ENCODE results near the gene IL1R2.

IL1R2 gene

GRCh38 chr2:102059151-102059550, 67.4 kb downstream of the IL1R2 start (continued):
- TF ChIP-seq, protein P1, sequence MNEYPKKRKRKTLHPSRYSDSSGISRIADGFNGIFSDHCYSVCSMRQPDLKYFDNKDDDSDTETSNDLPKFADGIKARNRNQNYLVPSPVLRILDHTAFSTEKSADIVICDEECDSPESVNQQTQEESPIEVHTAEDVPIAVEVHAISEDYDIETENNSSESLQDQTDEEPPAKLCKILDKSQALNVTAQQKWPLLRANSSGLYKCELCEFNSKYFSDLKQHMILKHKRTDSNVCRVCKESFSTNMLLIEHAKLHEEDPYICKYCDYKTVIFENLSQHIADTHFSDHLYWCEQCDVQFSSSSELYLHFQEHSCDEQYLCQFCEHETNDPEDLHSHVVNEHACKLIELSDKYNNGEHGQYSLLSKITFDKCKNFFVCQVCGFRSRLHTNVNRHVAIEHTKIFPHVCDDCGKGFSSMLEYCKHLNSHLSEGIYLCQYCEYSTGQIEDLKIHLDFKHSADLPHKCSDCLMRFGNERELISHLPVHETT (tag by site-specific recombination; IDR thresholded peaks at IDR 0.05), result no peak
- TF ChIP-seq ZNF596 (tag by site-specific recombination; IDR thresholded peaks at IDR 0.05) (no peak), ZNF221 (tag by site-specific recombination; IDR thresholded peaks at IDR 0.05; ENCODE audit: borderline replicate concordance) (no peak)

DNA sequence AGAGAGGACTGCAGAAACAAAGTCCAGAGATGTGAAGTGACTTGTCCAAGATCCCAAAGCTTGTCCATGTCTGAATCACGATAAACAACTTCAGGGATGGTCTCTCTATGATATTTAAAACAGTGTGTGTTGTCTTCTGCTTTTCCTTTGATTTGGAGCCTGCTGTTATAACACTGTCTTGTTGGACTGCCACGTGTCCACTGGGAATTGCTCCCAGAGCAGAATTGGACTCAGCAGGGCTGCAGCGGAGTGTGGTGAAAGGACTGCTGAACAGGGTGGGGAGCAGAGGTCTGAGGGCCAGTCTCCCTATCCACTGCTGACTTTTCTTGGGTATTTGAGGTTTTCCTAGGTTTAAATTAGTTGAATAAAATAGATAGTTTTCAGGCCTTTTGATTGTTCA, 68.3 kb downstream of the IL1R2 start:
- no peaks in the 10 kb centered on the region for H3K36me3 ChIP-seq (ENCODE audit: control insufficient read depth in 2 of 2, insufficient read depth in 1 of 2, low read length in 2 of 2)
- POLR2A ChIA-PET, result no interaction called here
- no peaks in the 10 kb centered on the region for H3K4me1 ChIP-seq (ENCODE audit: control insufficient read depth, insufficient read depth, low read length)
- CTCF ChIA-PET, result interaction anchor here (0.6 kb wide), 1 partner anchor 10 kb away, joined by 3 read pairs; no protein-coding TSS in a partner anchor
- no peak overlapping the region for H3K4me3 ChIP-seq (ENCODE audit: low read depth, low read length)
- no peaks in the 10 kb centered on the region for H3K9me3 ChIP-seq (ENCODE audit: control insufficient read depth, insufficient read depth, low read depth, low read length)
- no peak overlapping the region for H3K27ac ChIP-seq (ENCODE audit: extremely low read depth, low read depth, low read length)
- TF ChIP-seq, protein P2, sequence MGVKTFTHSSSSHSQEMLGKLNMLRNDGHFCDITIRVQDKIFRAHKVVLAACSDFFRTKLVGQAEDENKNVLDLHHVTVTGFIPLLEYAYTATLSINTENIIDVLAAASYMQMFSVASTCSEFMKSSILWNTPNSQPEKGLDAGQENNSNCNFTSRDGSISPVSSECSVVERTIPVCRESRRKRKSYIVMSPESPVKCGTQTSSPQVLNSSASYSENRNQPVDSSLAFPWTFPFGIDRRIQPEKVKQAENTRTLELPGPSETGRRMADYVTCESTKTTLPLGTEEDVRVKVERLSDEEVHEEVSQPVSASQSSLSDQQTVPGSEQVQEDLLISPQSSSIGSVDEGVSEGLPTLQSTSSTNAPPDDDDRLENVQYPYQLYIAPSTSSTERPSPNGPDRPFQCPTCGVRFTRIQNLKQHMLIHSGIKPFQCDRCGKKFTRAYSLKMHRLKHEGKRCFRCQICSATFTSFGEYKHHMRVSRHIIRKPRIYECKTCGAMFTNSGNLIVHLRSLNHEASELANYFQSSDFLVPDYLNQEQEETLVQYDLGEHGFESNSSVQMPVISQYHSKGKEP (tag by site-specific recombination; IDR thresholded peaks at IDR 0.05), result no peak
- no peak for TF ChIP-seq MYNN (tag by site-specific recombination; IDR thresholded peaks at IDR 0.05; ENCODE audit: borderline replicate concordance)
- TF ChIP-seq ZNF214 (tag by site-specific recombination; IDR thresholded peaks at IDR 0.05; ENCODE audit: borderline replicate concordance), result no peak
- no peak for TF ChIP-seq ZNF169 (tag by site-specific recombination; IDR thresholded peaks at IDR 0.05)
- TF ChIP-seq ZBTB21 (tag by site-specific recombination; IDR thresholded peaks at IDR 0.05), result no peak
- no peak for TF ChIP-seq ZBTB8A (tag by site-specific recombination; IDR thresholded peaks at IDR 0.05)
- TF ChIP-seq ZNF580 (tag by site-specific recombination; IDR thresholded peaks at IDR 0.05), result no peak
- TF ChIP-seq ZNF692 (tag by site-specific recombination; IDR thresholded peaks at IDR 0.05), result no peak
- TF ChIP-seq, protein P3, sequence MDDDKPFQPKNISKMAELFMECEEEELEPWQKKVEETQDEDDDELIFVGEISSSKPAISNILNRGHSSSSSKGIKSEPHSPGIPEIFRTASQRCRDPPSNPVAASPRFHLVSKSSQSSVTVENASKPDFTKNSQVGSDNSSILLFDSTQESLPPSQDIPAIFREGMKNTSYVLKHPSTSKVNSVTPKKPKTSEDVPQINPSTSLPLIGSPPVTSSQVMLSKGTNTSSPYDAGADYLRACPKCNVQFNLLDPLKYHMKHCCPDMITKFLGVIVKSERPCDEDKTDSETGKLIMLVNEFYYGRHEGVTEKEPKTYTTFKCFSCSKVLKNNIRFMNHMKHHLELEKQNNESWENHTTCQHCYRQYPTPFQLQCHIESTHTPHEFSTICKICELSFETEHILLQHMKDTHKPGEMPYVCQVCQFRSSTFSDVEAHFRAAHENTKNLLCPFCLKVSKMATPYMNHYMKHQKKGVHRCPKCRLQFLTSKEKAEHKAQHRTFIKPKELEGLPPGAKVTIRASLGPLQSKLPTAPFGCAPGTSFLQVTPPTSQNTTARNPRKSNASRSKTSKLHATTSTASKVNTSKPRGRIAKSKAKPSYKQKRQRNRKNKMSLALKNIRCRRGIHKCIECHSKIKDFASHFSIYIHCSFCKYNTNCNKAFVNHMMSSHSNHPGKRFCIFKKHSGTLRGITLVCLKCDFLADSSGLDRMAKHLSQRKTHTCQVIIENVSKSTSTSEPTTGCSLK (tag by site-specific recombination; IDR thresholded peaks at IDR 0.05), result no peak
- TF ChIP-seq ZNF677 (tag by site-specific recombination; IDR thresholded peaks at IDR 0.05), result no peak
- no peak for TF ChIP-seq ZBTB20 (tag by site-specific recombination; IDR thresholded peaks at IDR 0.05)

- ChIA-PET CTCF (interaction anchor here (0.6 kb wide), 1 partner anchor 11 kb away, joined by 3 read pairs; no protein-coding TSS in a partner anchor), POLR2A (no interaction called here)
Observed at GRCh38 chr2:102060792-102061191, 69.0 kb downstream of the IL1R2 start.

More at GRCh38 chr2:102060792-102061191, 69.0 kb downstream of the IL1R2 start:
- H3K4me1 ChIP-seq (ENCODE audit: control insufficient read depth, insufficient read depth, low read length), result no peaks in the 10 kb centered on the region
- H3K4me3 ChIP-seq (ENCODE audit: low read depth, low read length), result no peak overlapping the region
- H3K36me3 ChIP-seq (ENCODE audit: control insufficient read depth in 2 of 2, insufficient read depth in 1 of 2, low read length in 2 of 2), result no peaks in the 10 kb centered on the region
- no peak for TF ChIP-seq ZNF394 (tag by site-specific recombination; IDR thresholded peaks at IDR 0.05; ENCODE audit: borderline replicate concordance)
- no peak for TF ChIP-seq ZXDB (tag by site-specific recombination; IDR thresholded peaks at IDR 0.05)
- no peak for TF ChIP-seq ZNF704 (tag by site-specific recombination; IDR thresholded peaks at IDR 0.05)
- no peak for TF ChIP-seq ZSCAN23 (tag by site-specific recombination; IDR thresholded peaks at IDR 0.05)
- no peak for TF ChIP-seq EGR2 (tag by site-specific recombination; IDR thresholded peaks at IDR 0.05; ENCODE audit: low read depth)
- TF ChIP-seq ZNF114 (tag by site-specific recombination; IDR thresholded peaks at IDR 0.05), result no peak
- TF ChIP-seq ZNF112 (tag by site-specific recombination; IDR thresholded peaks at IDR 0.05), result no peak
- TF ChIP-seq, protein P3 (tag by site-specific recombination; IDR thresholded peaks at IDR 0.05), result no peak
- TF ChIP-seq ZNF302 (tag by site-specific recombination; IDR thresholded peaks at IDR 0.05; ENCODE audit: low read depth), result no peak
- H3K9me3 ChIP-seq (ENCODE audit: control insufficient read depth, insufficient read depth, low read depth, low read length), result no peaks in the 10 kb centered on the region
- H3K27ac ChIP-seq (ENCODE audit: extremely low read depth, low read depth, low read length), result no peak overlapping the region

Measured in HEK293 (cell line).